Transverse colon (tissue), 4 donors: ENCODE data around the gene FUS.

Source experiments
- CTCF ChIP-seq, 5 experiments: fragments of 200-600 bp in 3 of 5; fragments of 450-650 bp in 2 of 5; sonication (generic) in 3 of 5; IDR thresholded peaks; 1 replicate in 2 of 5; 2 replicates in 3 of 5; pipeline ENCODE4 v1.5.1; 2016 to 2017; ENCODE audit warnings: antibody characterized with exemption in 5 of 5, inconsistent platforms in 3 of 5, mild to moderate bottlenecking in 2 of 5, moderate library complexity in 1 of 5
- EP300 ChIP-seq: sonication (generic); formaldehyde crosslinking; IDR thresholded peaks from one replicate; pipeline ENCODE4 v1.6.1; 2017; ENCODE audit warnings: antibody characterized with exemption, low read depth
- POLR2A ChIP-seq: fragments of 450-650 bp; IDR thresholded peaks from one replicate; pipeline ENCODE4 v1.6.1; 2016; ENCODE audit warnings: antibody characterized with exemption, mild to moderate bottlenecking, moderate library complexity
- POLR2AphosphoS5 ChIP-seq, 3 donors: sonication (generic); formaldehyde crosslinking; IDR thresholded peaks; one replicate each; pipeline ENCODE4 v1.6.1; 2016; ENCODE audit warnings: antibody characterized with exemption in 3 of 3

- TF ChIP-seq CTCF (IDR thresholded peaks at IDR 0.05), result no peak
- TF ChIP-seq POLR2A, result no peak
- no peak for TF ChIP-seq POLR2AphosphoS5 (IDR thresholded peaks at IDR 0.05)
- no peak for TF ChIP-seq EP300
These were observed 3.8 kb downstream of the FUS start for GRCh38 chr16:31183432-31184428.
